Skeletal muscle satellite cell (primary cell): Measurements from ENCODE around the gene NFRKB.
A peak's percentile ranks its signal among the peaks of the same experiment; 100 is the strongest.

Experiments
- H3K27me3 ChIP-seq: 2 replicates; pipeline ENCODE4 v1.7.0; 2013; ENCODE audit warnings: low read length; ENCODE audit not compliant: control insufficient read depth, insufficient read depth
- H3K36me3 ChIP-seq: 2 replicates; pipeline ENCODE4 v1.7.0; 2013; ENCODE audit warnings: mild to moderate bottlenecking, control low read depth, low read length; ENCODE audit not compliant: insufficient read depth
- H3K4me1 ChIP-seq: 2 replicates; pipeline ENCODE4 v1.7.0; 2013; ENCODE audit warnings: low read length; ENCODE audit not compliant: control insufficient read depth, insufficient read depth
- H3K4me2 ChIP-seq: 2 replicates; pipeline ENCODE4 v1.7.0; 2013; ENCODE audit warnings: mild to moderate bottlenecking, low read length
- H3K4me3 ChIP-seq: 2 replicates; pipeline ENCODE4 v1.7.0; 2013; ENCODE audit warnings: low read length
- H3K9ac ChIP-seq: 2 replicates; pipeline ENCODE4 v1.7.0; 2013; ENCODE audit warnings: mild to moderate bottlenecking, low read depth, low read length, moderate library complexity
- H3K9me3 ChIP-seq: replicated peaks from 2 replicates; pipeline ENCODE4 v1.7.0; 2013; ENCODE audit warnings: mild to moderate bottlenecking, control low read depth, low read length

The NFRKB gene

DNA sequence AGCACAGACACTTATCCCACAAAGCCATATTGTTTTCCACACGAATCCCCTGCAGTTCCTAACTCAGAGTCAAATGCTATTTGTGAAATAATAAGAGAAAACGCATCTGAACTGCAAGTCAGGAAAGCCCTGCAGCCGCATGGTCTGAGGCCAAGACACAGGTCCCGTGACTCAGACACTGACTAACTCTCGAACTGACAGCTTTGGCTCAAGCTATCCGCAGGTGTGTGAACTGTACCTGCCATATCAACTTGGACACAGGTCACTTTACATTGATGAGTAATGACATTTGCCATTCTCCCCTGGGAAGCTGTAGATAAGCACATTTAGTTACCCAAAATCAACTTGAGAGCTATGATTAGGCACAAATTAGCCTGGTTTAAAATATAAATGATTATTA lies 34.9 kb upstream of the NFRKB start:
- Histone ChIP-seq H3K9me3 (no peaks in the 10 kb centered on the region), H3K4me1 (no peaks in the 10 kb centered on the region), H3K36me3 (peaks cover 24% of the 10 kb centered on the region), H3K4me3 (no peak overlapping the region), H3K4me2 (no peak overlapping the region), H3K9ac (no peak overlapping the region), H3K27me3 (no peaks in the 10 kb centered on the region)

DNA sequence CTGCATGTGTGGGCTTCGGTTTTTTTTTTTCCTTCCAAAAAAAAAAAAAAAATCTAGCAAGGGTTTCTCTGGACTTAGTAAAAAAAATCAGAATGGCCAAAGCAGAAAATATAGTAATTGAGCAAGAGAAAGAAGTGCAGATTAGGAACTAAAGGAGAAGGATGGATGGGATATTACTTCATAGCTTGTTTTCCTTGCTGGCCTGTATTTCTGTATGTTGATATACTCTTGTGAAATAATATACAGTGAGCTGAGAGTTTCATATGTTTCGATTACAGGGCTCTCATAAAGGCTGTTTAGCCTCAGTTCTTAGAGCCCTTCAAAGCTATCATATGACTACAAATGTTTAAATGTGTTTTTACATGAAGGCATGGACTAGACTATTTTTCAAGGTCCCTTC lies 34.3 kb upstream of the NFRKB start:
- peaks cover 25% of the 10 kb centered on the region for H3K36me3 ChIP-seq
- no peaks in the 10 kb centered on the region for H3K9me3 ChIP-seq
- H3K4me1 ChIP-seq, result no peaks in the 10 kb centered on the region
- H3K4me3 ChIP-seq, result no peak overlapping the region
- H3K4me2 ChIP-seq, result no peak overlapping the region
- H3K9ac ChIP-seq, result no peak overlapping the region
- no peaks in the 10 kb centered on the region for H3K27me3 ChIP-seq

DNA sequence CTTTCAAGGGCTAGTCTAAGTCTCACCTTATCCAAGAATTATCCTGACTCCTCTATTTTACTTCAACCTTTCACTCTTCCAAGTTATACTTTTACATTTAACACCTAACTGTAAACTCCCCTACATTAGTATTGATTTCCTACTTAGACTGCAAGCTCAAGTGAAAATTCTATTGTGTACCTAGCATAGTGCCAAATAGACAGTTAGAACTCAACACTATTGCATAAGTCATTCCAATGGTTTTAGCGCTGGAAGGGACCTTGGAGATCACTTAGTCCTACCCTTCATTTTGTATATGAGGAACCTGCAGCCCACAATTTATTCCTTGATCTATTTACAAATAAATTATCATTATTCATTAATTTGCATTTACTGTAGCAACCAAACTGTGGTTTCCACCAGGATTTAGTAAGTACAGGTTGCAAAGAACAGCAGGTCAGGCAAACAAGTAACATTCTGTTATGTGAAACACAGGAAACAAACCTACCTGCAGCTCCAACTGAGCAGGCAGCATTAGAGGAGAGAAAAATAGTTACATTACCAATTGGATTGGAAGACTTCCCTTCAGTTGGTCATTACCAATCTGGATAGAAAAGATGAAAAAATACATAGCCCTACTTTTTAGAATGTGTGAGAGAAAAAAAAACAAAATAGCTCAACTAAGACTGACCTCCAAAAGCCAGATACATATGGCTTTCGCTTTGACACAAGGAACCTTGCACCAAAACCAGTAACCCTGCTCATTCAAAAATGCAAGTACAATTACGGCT lies 33.7 kb upstream of the NFRKB start:
- H3K4me1 ChIP-seq, result no peaks in the 10 kb centered on the region
- H3K9ac ChIP-seq, result no peak overlapping the region
- H3K4me2 ChIP-seq, result no peak overlapping the region
- no peaks in the 10 kb centered on the region for H3K9me3 ChIP-seq
- H3K27me3 ChIP-seq, result no peaks in the 10 kb centered on the region
- no peak overlapping the region for H3K4me3 ChIP-seq
- peaks cover 28% of the 10 kb centered on the region for H3K36me3 ChIP-seq

DNA sequence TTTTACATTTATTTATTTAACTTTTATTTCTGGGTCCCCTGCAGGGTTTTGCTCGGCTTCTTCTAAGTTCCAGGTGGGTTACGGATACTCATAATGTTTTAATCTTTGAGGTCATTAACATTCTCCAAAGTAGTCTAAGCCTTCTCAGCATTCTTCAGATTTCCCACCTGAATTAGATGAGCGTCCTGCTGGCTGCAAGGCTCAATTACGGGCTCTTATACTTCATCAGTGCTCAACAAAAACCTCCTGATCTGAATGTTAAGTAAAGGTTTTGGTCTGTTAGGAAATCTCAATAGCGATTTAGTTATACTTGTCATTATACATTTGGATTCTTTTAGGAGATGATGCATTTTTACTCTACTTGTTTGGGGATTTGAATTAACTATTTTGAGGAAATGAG lies 27.3 kb upstream of the NFRKB start:
- Histone ChIP-seq H3K9ac (no peak overlapping the region), H3K9me3 (no peaks in the 10 kb centered on the region), H3K4me3 (no peak overlapping the region), H3K27me3 (no peaks in the 10 kb centered on the region), H3K4me1 (no peaks in the 10 kb centered on the region), H3K36me3 (peaks cover 13% of the 10 kb centered on the region), H3K4me2 (no peak overlapping the region)

DNA sequence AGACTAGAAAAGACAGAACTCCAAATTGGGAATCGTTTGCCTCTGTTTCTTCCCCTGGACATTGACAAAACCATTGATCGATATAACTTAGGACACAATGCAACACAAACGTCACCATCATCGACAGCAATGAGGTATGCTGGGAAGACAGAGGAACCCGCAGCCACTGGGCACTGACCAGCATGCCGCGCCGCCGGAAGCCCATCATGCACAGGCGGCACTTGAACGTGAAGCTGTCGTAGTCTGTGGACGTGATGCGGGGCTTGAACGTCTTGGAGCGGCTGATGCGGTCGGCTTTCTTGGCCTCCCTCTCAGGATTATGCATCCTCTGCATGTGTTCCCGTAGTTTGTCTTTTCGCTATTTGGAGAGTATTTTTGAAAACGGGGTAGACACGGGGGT lies 23.0 kb upstream of the NFRKB start:
- Histone ChIP-seq H3K9ac (no peak overlapping the region), H3K4me1 (no peaks in the 10 kb centered on the region), H3K36me3 (peaks cover 26% of the 10 kb centered on the region), H3K4me3 (no peak overlapping the region), H3K9me3 (no peaks in the 10 kb centered on the region), H3K27me3 (no peaks in the 10 kb centered on the region), H3K4me2 (no peak overlapping the region)

DNA sequence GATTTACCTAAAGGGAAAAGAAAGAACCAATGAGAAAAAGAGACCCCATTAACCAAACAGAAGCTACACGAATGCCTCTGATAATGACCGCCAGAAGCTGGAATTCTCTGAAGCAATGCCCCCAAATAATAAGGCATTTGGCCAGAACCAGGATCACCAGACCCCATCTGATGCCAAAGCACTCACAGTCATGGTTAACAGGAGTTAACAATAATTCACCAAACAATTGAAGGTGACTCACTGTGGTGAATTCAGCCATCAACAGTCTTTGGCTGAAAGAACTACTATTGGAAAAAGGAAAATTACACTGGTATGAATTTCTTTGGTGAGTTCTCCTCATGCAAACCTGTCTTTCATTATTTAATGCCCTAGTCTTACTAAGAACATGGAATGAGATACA lies 21.9 kb upstream of the NFRKB start:
- Histone ChIP-seq H3K9ac (no peak overlapping the region), H3K4me2 (no peak overlapping the region), H3K27me3 (no peaks in the 10 kb centered on the region), H3K4me1 (no peaks in the 10 kb centered on the region), H3K36me3 (peaks cover 20% of the 10 kb centered on the region), H3K9me3 (no peaks in the 10 kb centered on the region), H3K4me3 (no peak overlapping the region)

DNA sequence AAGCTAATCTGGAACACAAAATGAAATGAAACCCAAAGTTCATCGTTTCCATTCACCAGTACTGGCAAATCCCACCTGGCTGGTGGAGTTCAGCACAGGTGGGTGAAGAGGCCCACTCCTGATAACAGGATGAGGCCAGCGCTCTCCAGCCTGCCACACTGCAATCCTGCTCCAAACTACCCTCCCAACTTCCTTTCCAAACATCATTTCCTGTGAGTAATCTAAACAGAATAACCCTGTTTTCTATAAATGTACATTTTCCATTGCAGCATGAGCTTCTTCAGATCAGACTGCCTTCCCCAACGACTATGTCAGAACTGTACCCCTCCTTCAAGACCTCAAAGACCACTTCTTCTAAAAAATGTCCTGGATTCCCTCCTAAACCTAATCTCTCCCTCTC lies 15.9 kb upstream of the NFRKB start:
- Histone ChIP-seq H3K4me2 (no peak overlapping the region), H3K4me1 (peaks cover 6% of the 10 kb centered on the region), H3K27me3 (no peaks in the 10 kb centered on the region), H3K9me3 (no peaks in the 10 kb centered on the region), H3K9ac (no peak overlapping the region), H3K36me3 (peaks cover 29% of the 10 kb centered on the region), H3K4me3 (no peak overlapping the region)

DNA sequence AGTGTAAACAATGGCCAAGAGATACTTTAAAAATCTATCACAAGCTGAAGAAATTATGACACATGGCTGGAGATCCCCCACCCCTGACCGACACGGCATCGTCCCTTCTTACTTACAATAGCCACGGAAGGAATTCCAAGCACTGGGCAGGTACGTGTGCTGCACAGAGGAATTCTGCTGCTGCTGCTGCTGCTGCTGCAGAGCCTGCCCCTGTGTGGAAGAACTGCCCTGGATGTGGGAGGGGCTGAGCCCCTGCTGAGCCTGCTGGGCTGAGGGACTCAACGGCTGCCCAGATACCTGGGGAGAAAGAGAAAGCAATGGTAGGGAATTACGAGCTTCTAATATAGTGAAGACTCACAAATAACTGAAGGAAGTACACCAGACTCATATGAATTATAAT lies 15.0 kb upstream of the NFRKB start:
- Histone ChIP-seq H3K4me3 (no peak overlapping the region), H3K27me3 (no peaks in the 10 kb centered on the region), H3K4me1 (peaks cover 6% of the 10 kb centered on the region), H3K9me3 (no peaks in the 10 kb centered on the region), H3K36me3 (peaks cover 32% of the 10 kb centered on the region), H3K4me2 (no peak overlapping the region), H3K9ac (no peak overlapping the region)

DNA sequence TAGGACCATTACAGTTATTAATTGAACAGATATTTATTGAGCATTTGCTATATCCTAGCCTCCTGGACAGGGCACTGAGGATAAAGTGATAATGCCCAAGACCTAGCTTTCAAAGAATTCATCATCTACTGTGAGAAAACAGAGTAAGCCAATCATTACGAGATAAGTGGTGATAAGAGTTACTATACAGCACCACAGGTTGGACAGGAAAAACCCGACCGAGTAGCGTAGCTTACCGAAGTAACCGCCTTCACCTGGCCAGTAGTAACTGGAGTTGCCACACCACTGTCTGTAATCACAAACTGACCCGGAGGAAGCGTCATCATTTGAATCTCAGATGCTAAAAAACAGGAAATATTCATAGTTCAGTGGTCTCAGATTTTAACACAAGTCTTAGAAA lies 10.0 kb upstream of the NFRKB start:
- Histone ChIP-seq H3K27me3 (no peaks in the 10 kb centered on the region), H3K9ac (no peak overlapping the region), H3K9me3 (no peaks in the 10 kb centered on the region), H3K36me3 (peaks cover 33% of the 10 kb centered on the region), H3K4me3 (no peak overlapping the region), H3K4me1 (no peaks in the 10 kb centered on the region), H3K4me2 (no peak overlapping the region)

DNA sequence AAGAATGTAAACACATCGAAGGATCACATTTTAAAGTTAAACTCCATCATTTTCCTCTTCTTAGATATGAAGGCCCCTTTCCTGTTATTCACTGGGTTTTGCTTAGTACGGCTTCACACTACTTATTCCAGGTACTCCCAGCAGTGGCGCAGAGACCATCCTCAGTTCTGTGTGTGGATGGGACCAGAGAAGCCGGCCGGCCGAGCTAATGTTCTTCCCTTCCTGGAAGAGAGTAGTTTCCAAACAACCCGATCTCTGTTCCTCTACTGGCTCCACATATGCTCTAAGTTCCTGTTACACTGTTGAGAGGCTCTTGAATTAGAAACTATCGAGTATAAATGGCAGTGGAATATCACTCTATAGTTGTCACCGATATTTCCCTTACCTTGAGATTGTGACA lies 684 bp upstream of the NFRKB start:
- Histone ChIP-seq H3K9me3 (no peaks in the 10 kb centered on the region), H3K4me2 (peak overlapping the region; percentile 94), H3K9ac (peak overlapping the region; percentile 90), H3K36me3 (peaks cover 22% of the 10 kb centered on the region), H3K4me1 (peaks cover 15% of the 10 kb centered on the region), H3K4me3 (peak overlapping the region; percentile 98), H3K27me3 (no peaks in the 10 kb centered on the region)

DNA sequence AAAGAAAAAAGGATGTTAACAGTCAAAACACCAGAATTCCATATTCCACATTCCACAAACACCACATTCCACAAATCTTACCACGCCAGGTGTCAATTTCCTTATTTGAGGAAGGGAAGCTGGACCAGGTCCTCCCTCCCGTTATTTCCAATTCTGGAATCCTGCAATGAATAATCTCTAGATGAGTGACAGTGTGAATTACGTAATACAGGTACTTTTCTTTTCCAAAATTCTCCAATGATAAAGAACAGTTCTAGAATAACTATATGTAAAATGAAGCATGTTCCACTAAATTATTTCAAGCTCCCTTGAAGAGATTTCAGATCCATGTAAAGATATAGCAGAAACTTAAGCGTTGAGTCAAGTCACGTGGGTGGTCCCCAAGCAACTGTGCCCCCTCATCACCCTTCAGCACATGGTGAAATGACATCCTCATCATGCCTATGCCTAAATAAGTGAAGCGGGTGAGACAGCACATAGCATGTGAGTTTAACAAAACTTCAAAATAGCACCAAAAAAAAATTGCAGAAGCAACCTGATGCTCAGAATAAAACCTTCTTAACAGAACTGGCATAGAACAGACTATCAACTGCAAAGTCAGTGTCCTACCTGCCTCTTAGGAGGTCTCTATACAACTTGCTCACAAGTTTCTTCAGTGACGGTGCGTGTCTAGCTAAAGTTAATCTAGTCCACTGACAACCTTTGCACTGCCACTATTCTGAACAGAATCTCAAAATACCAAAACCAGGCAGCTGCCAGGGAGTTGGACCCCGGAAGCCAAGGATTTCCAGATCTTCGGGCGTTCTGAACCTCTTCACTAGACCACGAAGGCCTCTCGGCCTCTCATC lies 876 bp downstream of the NFRKB start:
- Histone ChIP-seq H3K4me3 (peak overlapping the region; percentile 98), H3K4me2 (peak overlapping the region; percentile 94), H3K9ac (peak overlapping the region; percentile 90), H3K27me3 (no peaks in the 10 kb centered on the region), H3K9me3 (no peaks in the 10 kb centered on the region), H3K36me3 (peaks cover 33% of the 10 kb centered on the region), H3K4me1 (peaks cover 15% of the 10 kb centered on the region)
